Astrocyte of the cerebellum (primary cell): ENCODE data around the gene CRHBP.
"Not testable (repeated sequence)": the region's sequence is repeated elsewhere in the genome, so short reads cannot be mapped to it uniquely, and the experiment has no call there.

Source experiments
- DNase-seq: peaks from one replicate; pipeline ENCODE4 v3.0.0-alpha.2; 2011; ENCODE audit warnings: low read depth
- H3K4me3 ChIP-seq: 2 replicates; pipeline ENCODE4 v1.5.1; 2011; ENCODE audit warnings: mild to moderate bottlenecking, low read depth, low read length, moderate library complexity
- in situ Hi-C: cut with HindIII; loops from 2 replicates; pipeline ENCODE4 v1.10.0; 2017; ENCODE audit warnings: low sequenced_read_pairs
- TF ChIP-seq, protein P1 (sequence below): IDR thresholded peaks from 2 replicates; pipeline ENCODE4 v1.5.1; 2012; ENCODE audit warnings: low read length, low read depth, moderate library complexity, mild to moderate bottlenecking; ENCODE audit errors: missing control alignments

Gene CRHBP

DNA sequence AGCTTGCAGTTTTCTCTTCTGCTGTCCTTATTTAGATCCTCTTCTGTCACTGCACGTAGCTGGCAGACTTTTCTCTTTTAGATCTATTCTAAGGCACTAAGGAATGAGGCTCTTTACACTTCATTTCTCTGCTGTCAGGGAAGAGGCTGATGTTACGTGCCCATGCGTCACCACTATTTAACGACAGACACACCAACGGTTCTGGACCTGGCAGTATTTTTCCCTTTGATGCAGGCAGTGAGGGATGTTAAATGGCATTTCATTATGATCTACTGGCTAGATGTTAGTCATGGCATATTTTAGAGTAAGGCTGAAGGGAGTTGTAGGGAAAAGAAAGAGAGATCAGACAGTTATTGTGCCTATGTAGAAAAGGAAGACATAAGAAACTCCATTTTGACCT lies 8.2 kb upstream of the CRHBP start:
- no peak overlapping the region for H3K4me3 ChIP-seq
- in situ Hi-C loops, result no loop called here
- no peak for DNase-seq
- TF ChIP-seq, protein P1, sequence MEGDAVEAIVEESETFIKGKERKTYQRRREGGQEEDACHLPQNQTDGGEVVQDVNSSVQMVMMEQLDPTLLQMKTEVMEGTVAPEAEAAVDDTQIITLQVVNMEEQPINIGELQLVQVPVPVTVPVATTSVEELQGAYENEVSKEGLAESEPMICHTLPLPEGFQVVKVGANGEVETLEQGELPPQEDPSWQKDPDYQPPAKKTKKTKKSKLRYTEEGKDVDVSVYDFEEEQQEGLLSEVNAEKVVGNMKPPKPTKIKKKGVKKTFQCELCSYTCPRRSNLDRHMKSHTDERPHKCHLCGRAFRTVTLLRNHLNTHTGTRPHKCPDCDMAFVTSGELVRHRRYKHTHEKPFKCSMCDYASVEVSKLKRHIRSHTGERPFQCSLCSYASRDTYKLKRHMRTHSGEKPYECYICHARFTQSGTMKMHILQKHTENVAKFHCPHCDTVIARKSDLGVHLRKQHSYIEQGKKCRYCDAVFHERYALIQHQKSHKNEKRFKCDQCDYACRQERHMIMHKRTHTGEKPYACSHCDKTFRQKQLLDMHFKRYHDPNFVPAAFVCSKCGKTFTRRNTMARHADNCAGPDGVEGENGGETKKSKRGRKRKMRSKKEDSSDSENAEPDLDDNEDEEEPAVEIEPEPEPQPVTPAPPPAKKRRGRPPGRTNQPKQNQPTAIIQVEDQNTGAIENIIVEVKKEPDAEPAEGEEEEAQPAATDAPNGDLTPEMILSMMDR, result no peak

DNA sequence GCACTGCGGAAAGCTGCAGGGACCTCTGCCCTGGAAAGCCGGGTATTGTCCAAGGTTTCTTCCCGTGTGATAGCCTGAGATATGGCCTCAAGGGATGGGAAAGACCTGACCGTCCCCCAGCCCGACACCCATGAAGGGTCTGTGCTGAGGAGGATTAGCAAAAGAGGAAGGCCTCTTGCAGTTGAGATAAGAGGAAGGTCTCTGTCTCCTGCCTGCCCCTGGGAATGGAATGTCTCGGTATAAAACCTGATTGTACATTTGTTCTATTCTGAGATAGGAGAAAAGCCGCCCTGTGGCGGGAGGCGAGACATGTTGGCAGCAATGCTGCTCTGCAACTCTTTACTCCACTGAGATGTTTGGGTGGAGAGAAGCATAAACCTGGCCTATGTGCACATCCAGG lies 7.6 kb upstream of the CRHBP start:
- H3K4me3 ChIP-seq, in situ Hi-C loops, DNase-seq: not testable (repeated sequence)

DNA sequence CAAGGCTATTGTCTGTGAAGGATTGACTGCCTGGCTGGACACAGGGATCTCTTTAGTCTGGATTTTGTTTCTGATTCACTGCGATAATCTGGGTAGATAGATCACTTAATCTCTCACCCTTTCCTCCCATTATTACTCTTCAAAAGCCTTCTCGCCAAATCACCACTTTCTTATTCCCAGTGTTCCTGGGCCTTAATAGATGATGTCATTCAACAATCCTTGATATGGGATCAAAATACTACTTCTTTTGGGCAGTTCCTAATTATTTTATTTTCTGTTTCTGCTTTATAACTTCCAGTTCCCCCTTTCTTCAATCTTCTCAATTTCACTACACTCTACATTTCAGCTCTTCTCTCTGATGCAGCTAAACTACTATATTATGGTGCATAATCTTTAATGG lies 6.8 kb upstream of the CRHBP start:
- in situ Hi-C loops, result no loop called here
- no peak for DNase-seq
- H3K4me3 ChIP-seq, result no peak overlapping the region
- TF ChIP-seq, protein P1, result no peak

DNA sequence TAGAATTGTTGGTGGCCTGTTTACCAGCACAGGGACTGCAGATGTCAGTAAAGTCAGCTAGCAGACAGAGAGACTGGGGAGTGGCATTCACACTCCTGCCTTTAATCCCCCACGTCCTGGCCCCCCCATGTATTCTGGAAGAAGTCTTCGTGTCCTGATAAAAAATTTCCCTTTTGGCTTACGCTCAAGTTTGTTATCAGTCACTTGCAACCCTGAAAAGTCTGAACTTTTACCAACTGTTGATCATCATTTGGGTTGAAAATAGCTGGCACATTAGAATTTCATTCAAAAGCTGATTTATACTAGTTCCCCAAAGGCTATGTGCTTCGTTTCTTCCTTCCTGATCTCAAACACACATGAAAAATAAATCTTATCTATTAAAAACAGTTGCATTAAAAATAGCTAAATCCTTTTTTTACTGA lies 5.8 kb upstream of the CRHBP start:
- no peak for DNase-seq
- TF ChIP-seq, protein P1, result no peak
- in situ Hi-C loops, result no loop called here
- no peak overlapping the region for H3K4me3 ChIP-seq

DNA sequence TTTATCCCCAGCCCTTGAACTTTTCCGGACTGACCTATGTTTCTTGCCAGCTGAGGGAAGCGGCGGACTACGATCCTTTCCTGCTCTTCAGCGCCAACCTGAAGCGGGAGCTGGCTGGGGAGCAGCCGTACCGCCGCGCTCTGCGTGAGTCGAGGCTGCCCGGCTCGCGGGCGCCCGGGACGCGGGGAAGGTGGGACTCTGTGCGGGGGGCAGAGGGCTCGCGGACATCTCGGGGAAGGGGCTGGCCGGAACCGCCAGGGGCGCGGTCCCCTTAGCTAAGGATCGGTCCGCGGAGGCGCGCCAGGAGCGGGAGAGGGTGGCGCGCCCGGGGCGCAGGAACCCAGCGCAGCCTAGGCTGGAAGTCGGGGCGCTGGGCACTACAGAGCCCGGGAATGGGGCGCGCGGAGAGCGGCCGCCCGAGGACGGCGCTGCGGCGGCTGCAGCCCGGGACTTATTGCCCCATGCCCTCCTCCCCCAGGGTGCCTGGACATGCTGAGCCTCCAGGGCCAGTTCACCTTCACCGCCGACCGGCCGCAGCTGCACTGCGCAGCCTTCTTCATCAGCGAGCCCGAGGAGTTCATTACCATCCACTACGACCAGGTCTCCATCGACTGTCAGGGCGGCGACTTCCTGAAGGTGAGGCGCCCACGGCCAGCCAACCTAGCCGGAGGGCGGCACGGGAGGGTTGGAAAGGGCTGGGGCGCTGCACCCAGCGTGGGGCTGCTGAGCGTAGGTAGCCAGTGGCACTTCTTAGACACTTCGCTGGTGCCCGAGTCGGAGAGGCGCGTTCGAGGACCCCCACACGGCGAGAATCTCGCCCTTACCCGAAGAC lies 922 bp downstream of the CRHBP start:
- peak overlapping the region; percentile 55 for H3K4me3 ChIP-seq
- TF ChIP-seq, protein P1, result peak; percentile 17
- no peak for DNase-seq
- in situ Hi-C loops, result no loop called here

DNA sequence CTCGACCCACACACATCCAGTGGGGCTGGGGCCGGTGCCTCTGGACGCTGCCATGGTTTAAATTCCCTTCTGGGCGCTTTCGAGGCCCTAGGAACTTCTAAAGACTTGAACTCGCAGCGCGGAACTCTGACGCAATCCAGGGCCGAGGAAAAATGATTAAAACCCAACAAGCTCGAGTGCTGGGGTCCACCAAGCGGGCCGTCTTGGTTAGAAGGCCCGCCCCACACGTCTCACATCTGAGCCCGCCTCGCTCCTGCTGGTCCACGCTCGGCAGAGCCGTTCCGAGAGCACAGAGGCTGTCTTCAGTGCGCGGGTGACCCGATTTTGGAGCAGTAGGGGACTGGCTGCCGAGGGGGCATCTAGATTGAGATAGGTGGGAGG lies 1.5 kb downstream of the CRHBP start:
- in situ Hi-C loops, result no loop called here
- peak overlapping the region; percentile 55 for H3K4me3 ChIP-seq
- no peak for DNase-seq
- TF ChIP-seq, protein P1, result no peak

DNA sequence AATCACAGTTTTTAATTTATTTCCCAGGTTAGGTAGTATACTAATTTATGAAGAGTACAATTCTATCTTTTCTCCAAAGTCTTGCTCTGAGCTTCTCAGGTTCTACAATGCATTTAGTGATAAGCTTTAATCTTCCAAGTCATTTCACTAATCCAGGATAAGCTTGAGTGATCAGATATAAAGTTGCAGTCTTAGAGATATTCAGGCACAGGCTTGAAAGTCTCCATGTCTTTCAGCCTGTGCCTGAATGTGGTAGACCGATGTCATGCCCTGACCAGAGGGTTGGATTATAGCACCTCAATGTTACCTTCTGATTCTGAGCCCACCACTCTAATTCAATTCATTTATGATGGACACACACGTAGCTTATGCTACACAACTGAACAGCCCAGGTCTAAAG lies 3.2 kb downstream of the CRHBP start:
- DNase-seq, result no peak
- TF ChIP-seq, protein P1, result no peak
- in situ Hi-C loops, result loop anchor here (5.0 kb wide), 1 partner anchor 49 kb away; no protein-coding TSS in a partner anchor

More for the DNA sequence above, 3.2 kb downstream of the CRHBP start:
- H3K4me3 ChIP-seq, result no peak overlapping the region
